ENCODE data around the gene TMEM212. TPM values are rescaled to one million over a fixed set of nuclear protein-coding genes. Genes with fewer than 3 reads are reported as not detected.
A peak's percentile ranks its signal among the peaks of the same experiment; 100 is the strongest.

TMEM212 gene
- total RNA-seq, 1 experiment from 2014 or later = not detected

- Histone ChIP-seq H3K4me3 (no peak overlapping the region), H3K27ac (peak overlapping the region; percentile 74), H3K27me3 (no peaks in the 10 kb centered on the region), H3K4me1 (peaks cover 58% of the 10 kb centered on the region), H3K36me3 (no peaks in the 10 kb centered on the region), H3K9me3 (replicated peaks) (no peaks in the 10 kb centered on the region)
- peak; percentile 67 to 91 for DNase-seq
These were observed 31.1 kb downstream of the TMEM212 start for GRCh38 chr3:171874251-171874681.

- H3K27ac ChIP-seq = peak overlapping the region; percentile 74
- H3K9me3 ChIP-seq (replicated peaks) = no peaks in the 10 kb centered on the region
- DNase-seq = no peak
- H3K4me3 ChIP-seq = no peak overlapping the region
- no peaks in the 10 kb centered on the region for H3K36me3 ChIP-seq
- H3K4me1 ChIP-seq = peaks cover 64% of the 10 kb centered on the region
- H3K27me3 ChIP-seq = no peaks in the 10 kb centered on the region
These were observed 31.7 kb downstream of the TMEM212 start for GRCh38 chr3:171874879-171875278.

- no peaks in the 10 kb centered on the region for H3K27me3 ChIP-seq
- H3K36me3 ChIP-seq = no peaks in the 10 kb centered on the region
- no peak for DNase-seq
- H3K4me1 ChIP-seq = peaks cover 69% of the 10 kb centered on the region
- H3K27ac ChIP-seq = peak overlapping the region; percentile 74; the same call in 1 of the 2 replicates
- no peak overlapping the region for H3K4me3 ChIP-seq
- H3K9me3 ChIP-seq (replicated peaks) = no peaks in the 10 kb centered on the region
These were observed 32.8 kb downstream of the TMEM212 start for GRCh38 chr3:171875923-171876412.

- no peak overlapping the region for H3K4me3 ChIP-seq
- no peaks in the 10 kb centered on the region for H3K9me3 ChIP-seq (replicated peaks)
- H3K27me3 ChIP-seq = no peaks in the 10 kb centered on the region
- no peak for DNase-seq
- no peaks in the 10 kb centered on the region for H3K36me3 ChIP-seq
- H3K4me1 ChIP-seq = peaks cover 69% of the 10 kb centered on the region
- H3K27ac ChIP-seq = no peak overlapping the region
These were observed 33.6 kb downstream of the TMEM212 start for GRCh38 chr3:171876680-171877147.

- Histone ChIP-seq H3K4me3 (no peak overlapping the region), H3K27me3 (no peaks in the 10 kb centered on the region), H3K27ac (peak overlapping the region; percentile 85), H3K9me3 (replicated peaks) (no peaks in the 10 kb centered on the region), H3K4me1 (peaks cover 64% of the 10 kb centered on the region), H3K36me3 (no peaks in the 10 kb centered on the region)
- DNase-seq = peak in 1 of 2 experiments; percentile 32
These were observed 35.5 kb downstream of the TMEM212 start for GRCh38 chr3:171878461-171879225.

GRCh38 chr3:171879472-171879871, 36.3 kb downstream of the TMEM212 start:
- no peaks in the 10 kb centered on the region for H3K27me3 ChIP-seq
- DNase-seq = peak; percentile 55 to 81
- H3K27ac ChIP-seq = peak overlapping the region; percentile 85
- H3K9me3 ChIP-seq (replicated peaks) = no peaks in the 10 kb centered on the region
- no peak overlapping the region for H3K4me3 ChIP-seq
- no peaks in the 10 kb centered on the region for H3K36me3 ChIP-seq
- peaks cover 59% of the 10 kb centered on the region for H3K4me1 ChIP-seq

GRCh38 chr3:171880101-171880870, 37.1 kb downstream of the TMEM212 start:
- Histone ChIP-seq H3K36me3 (no peaks in the 10 kb centered on the region), H3K9me3 (replicated peaks) (no peaks in the 10 kb centered on the region), H3K4me3 (no peak overlapping the region), H3K27ac (peak overlapping the region; percentile 85), H3K4me1 (peaks cover 51% of the 10 kb centered on the region), H3K27me3 (no peaks in the 10 kb centered on the region)
- no peak for DNase-seq

- Histone ChIP-seq H3K9me3 (replicated peaks) (no peaks in the 10 kb centered on the region), H3K27me3 (no peaks in the 10 kb centered on the region), H3K36me3 (no peaks in the 10 kb centered on the region), H3K4me3 (no peak overlapping the region), H3K27ac (no peak overlapping the region), H3K4me1 (peaks cover 42% of the 10 kb centered on the region)
- no peak for DNase-seq
These were observed 38.1 kb downstream of the TMEM212 start for GRCh38 chr3:171881251-171881650.

GRCh38 chr3:171883257-171883892, 40.2 kb downstream of the TMEM212 start:
- H3K27ac ChIP-seq = no peak overlapping the region
- no peak for DNase-seq
- no peaks in the 10 kb centered on the region for H3K27me3 ChIP-seq

GRCh38 chr3:171883893-171884279, 40.7 kb downstream of the TMEM212 start:
- Histone ChIP-seq H3K27me3 (no peaks in the 10 kb centered on the region), H3K4me3 (no peak overlapping the region), H3K9me3 (replicated peaks) (no peaks in the 10 kb centered on the region; the same call in 1 of the 2 replicates), H3K27ac (no peak overlapping the region), H3K36me3 (no peaks in the 10 kb centered on the region), H3K4me1 (peaks cover 22% of the 10 kb centered on the region)
- DNase-seq = no peak

More at GRCh38 chr3:171883257-171883892, 40.2 kb downstream of the TMEM212 start:
- H3K4me1 ChIP-seq = peaks cover 27% of the 10 kb centered on the region
- H3K9me3 ChIP-seq (replicated peaks) = no peaks in the 10 kb centered on the region; the same call in 1 of the 2 replicates
- no peaks in the 10 kb centered on the region for H3K36me3 ChIP-seq
- H3K4me3 ChIP-seq = no peak overlapping the region

GRCh38 chr3:171888466-171888865, 45.3 kb downstream of the TMEM212 start:
- Histone ChIP-seq H3K27me3 (no peaks in the 10 kb centered on the region), H3K27ac (no peak overlapping the region), H3K36me3 (no peaks in the 10 kb centered on the region), H3K9me3 (replicated peaks) (peaks cover 5% of the 10 kb centered on the region; the same call in 1 of the 2 replicates), H3K4me3 (no peak overlapping the region), H3K4me1 (no peaks in the 10 kb centered on the region)
- DNase-seq = no peak

- Histone ChIP-seq H3K36me3 (no peaks in the 10 kb centered on the region), H3K9me3 (replicated peaks) (peaks cover 5% of the 10 kb centered on the region; the same call in 1 of the 2 replicates), H3K27ac (no peak overlapping the region), H3K4me1 (no peaks in the 10 kb centered on the region), H3K27me3 (no peaks in the 10 kb centered on the region), H3K4me3 (no peak overlapping the region)
- no peak for DNase-seq
These were observed 47.2 kb downstream of the TMEM212 start for GRCh38 chr3:171890398-171890797.

GRCh38 chr3:171892457-171892856, 49.3 kb downstream of the TMEM212 start:
- DNase-seq = no peak
- Histone ChIP-seq H3K9me3 (replicated peaks) (peaks cover 5% of the 10 kb centered on the region; the same call in 1 of the 2 replicates), H3K36me3 (no peaks in the 10 kb centered on the region), H3K4me1 (no peaks in the 10 kb centered on the region), H3K27me3 (no peaks in the 10 kb centered on the region), H3K4me3 (no peak overlapping the region), H3K27ac (no peak overlapping the region)

- peak in 1 of 2 experiments; percentile 22 for DNase-seq
- Histone ChIP-seq H3K27me3 (no peaks in the 10 kb centered on the region), H3K4me1 (no peaks in the 10 kb centered on the region), H3K36me3 (no peaks in the 10 kb centered on the region), H3K27ac (no peak overlapping the region), H3K9me3 (replicated peaks) (no peaks in the 10 kb centered on the region), H3K4me3 (no peak overlapping the region)
These were observed 52.1 kb downstream of the TMEM212 start for GRCh38 chr3:171895291-171895690.

Measured in SJCRH30 (cell line).